MM.1S (cell line): Measurements from ENCODE around the gene LGALS9.
"Not testable (repeated sequence)": the region's sequence is repeated elsewhere in the genome, so short reads cannot be mapped to it uniquely, and the experiment has no call there.

ENCODE experiments used
- EZH2 ChIP-seq: fragments of 300-600 bp; sonication (generic); optimal IDR thresholded peaks from 2 replicates; pipeline ENCODE3; 2017; ENCODE audit warnings: low read depth, mild to moderate bottlenecking, antibody characterized with exemption, low read length, mixed read lengths
- TF ChIP-seq, protein P1 (sequence below): fragments of 300-600 bp; sonication (generic); IDR thresholded peaks from 2 replicates; pipeline ENCODE4 v1.5.1; 2016; ENCODE audit warnings: antibody characterized with exemption, low read length, mixed read lengths

DNA sequence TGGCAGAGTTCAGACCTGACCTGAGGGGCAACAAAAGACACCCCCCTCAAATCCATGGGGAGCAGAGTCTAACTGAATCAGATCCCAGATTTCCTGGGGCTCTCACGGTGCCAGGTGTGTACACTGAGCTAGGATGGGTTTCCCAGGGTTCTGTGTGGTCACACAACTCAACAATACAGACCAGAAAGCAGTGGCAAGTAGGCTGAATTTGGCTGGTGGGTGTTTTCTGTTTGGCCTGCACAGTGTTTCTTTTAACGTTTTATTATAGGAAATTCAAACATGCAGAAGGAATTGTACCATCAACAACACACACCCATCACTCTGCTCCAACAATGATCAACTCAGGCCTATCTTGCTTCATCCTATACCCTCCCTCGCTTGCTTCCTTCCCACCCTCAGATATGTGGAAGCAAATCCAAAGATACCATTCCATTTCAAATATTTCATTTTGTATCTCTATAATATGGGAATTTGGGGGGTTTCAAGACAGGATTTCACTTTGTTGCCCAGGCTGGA lies 5.1 kb downstream of the LGALS9 start:
- TF ChIP-seq, protein P1, sequence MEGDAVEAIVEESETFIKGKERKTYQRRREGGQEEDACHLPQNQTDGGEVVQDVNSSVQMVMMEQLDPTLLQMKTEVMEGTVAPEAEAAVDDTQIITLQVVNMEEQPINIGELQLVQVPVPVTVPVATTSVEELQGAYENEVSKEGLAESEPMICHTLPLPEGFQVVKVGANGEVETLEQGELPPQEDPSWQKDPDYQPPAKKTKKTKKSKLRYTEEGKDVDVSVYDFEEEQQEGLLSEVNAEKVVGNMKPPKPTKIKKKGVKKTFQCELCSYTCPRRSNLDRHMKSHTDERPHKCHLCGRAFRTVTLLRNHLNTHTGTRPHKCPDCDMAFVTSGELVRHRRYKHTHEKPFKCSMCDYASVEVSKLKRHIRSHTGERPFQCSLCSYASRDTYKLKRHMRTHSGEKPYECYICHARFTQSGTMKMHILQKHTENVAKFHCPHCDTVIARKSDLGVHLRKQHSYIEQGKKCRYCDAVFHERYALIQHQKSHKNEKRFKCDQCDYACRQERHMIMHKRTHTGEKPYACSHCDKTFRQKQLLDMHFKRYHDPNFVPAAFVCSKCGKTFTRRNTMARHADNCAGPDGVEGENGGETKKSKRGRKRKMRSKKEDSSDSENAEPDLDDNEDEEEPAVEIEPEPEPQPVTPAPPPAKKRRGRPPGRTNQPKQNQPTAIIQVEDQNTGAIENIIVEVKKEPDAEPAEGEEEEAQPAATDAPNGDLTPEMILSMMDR: not testable (repeated sequence)
- not testable (repeated sequence) for TF ChIP-seq EZH2
